T-helper 22 cell (primary cell): ENCODE results near the gene WFDC10A.
"Not testable (repeated sequence)": the region's sequence is repeated elsewhere in the genome, so short reads cannot be mapped to it uniquely, and the experiment has no call there.

Source experiments
- DNase-seq: peaks from one replicate; pipeline ENCODE4 v3.0.0-alpha.2; 2020; ENCODE audit warnings: low read depth

The WFDC10A gene

GRCh38 chr20:45649312-45649863, 19.8 kb downstream of the WFDC10A start:
- DNase-seq: no peak

GRCh38 chr20:45651726-45652125, 22.2 kb downstream of the WFDC10A start:
- DNase-seq: not testable (repeated sequence)

- DNase-seq: not testable (repeated sequence)
Observed at GRCh38 chr20:45657038-45657437, 27.5 kb downstream of the WFDC10A start.

- no peak for DNase-seq
Observed at GRCh38 chr20:45670139-45670538, 40.6 kb downstream of the WFDC10A start, which contains the start of gene WFDC11. Gene WFDC11 (minus strand): TSS chr20:45670239. CDS start chr20:45650600, 19,639 bp downstream.

- DNase-seq: no peak
Observed at GRCh38 chr20:45672765-45673164, 43.2 kb downstream of the WFDC10A start.

GRCh38 chr20:45679650-45680049, 50.1 kb downstream of the WFDC10A start:
- DNase-seq: no peak
